BLaER1 treated with 17β-estradiol and CSF1 and Interleukin-3, amounts not matched to agents 10 nM and 100 nM (cell line): ENCODE measurements around the gene CGREF1.
"Not testable (repeated sequence)": the region's sequence is repeated elsewhere in the genome, so short reads cannot be mapped to it uniquely, and the experiment has no call there.

Experiments
- H3K27ac ChIP-seq, 11 experiments: shearing (Covaris generic); formaldehyde crosslinking; 2 replicates each; pipeline ENCODE4 v1.8.1; 2022
- H3K27me3 ChIP-seq, 11 experiments: shearing (Covaris generic); formaldehyde crosslinking; 2 replicates each; pipeline ENCODE4 v1.8.1; 2022
- H3K36me3 ChIP-seq, 11 experiments: shearing (Covaris generic); formaldehyde crosslinking; 2 replicates each; pipeline ENCODE4 v1.8.1; 2022
- H3K4me1 ChIP-seq, 10 experiments: shearing (Covaris generic); formaldehyde crosslinking; 2 replicates each; pipeline ENCODE4 v1.8.1; 2022
- H3K4me2 ChIP-seq, 11 experiments: shearing (Covaris generic); formaldehyde crosslinking; 2 replicates each; pipeline ENCODE4 v1.8.1; 2022
- H3K4me3 ChIP-seq, 10 experiments: shearing (Covaris generic); formaldehyde crosslinking; 2 replicates each; pipeline ENCODE4 v1.8.1; 2022
- H3K9ac ChIP-seq, 11 experiments: shearing (Covaris generic); formaldehyde crosslinking; 2 replicates each; pipeline ENCODE4 v1.8.1; 2022
- H3K9me3 ChIP-seq, 11 experiments: shearing (Covaris generic); formaldehyde crosslinking; replicated peaks in 1 of 11; 2 replicates each; pipeline ENCODE4 v1.8.1; 2022
- H4K20me1 ChIP-seq, 11 experiments: shearing (Covaris generic); formaldehyde crosslinking; 2 replicates each; pipeline ENCODE4 v1.8.1; 2022
- Cebpa-rat ChIP-seq, 11 experiments: shearing (Covaris generic); IDR thresholded peaks; 2 replicates each; pipeline ENCODE4 v1.8.1; 2022

The CGREF1 gene

DNA sequence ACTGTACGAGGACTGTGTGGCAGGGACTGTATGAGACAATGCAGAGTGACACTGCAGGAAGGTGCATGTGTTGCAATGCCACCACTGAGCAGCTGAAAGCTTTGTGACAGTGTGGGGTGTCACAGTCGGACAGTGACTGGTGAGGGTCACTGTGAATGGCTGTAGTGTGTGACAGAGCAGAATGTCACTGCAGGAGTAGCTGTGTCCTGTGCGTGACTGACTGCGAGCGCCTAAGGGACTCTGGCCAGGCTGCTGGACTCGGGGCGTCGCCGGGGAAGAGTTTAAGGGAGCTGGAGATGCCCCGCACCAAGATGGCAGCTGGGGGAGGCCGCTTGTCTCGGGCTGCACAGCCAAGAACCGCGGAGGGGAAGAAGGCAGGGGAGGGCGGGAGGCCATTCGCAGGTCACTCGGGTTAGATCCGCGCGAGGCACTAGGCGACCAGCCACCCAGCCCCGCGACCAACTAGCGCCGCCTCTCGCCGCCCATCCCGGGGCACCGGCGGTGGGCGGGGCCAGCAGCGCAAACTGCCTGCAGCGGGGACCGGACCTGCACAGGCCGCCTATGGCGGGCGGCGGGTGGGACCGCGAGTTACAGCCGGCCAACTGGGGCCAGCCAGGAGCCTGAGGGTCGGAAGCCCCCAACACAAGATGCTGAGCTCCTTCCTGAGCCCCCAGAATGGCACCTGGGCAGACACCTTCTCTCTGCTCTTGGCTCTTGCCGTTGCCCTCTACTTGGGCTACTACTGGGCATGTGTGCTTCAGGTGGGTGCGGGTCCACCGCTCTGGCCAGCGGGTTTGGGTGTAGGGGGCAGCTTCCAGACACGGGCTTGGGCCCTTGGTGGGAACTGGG lies 4.6 kb upstream of the CGREF1 start, which contains the start of gene ABHD1:
ABHD1 (plus strand) TSS at position 514 of the 849 bp plus-strand sequence; CDS start at position 648, 134 bp downstream.
- Histone ChIP-seq H3K4me2 (no peak within 1 kb of the TSS), H3K27me3 (peaks cover 47 to 64% (median 60%) of the 10 kb centered on the region in 11 experiments), H3K4me3 (no peak within 1 kb of the TSS)

DNA sequence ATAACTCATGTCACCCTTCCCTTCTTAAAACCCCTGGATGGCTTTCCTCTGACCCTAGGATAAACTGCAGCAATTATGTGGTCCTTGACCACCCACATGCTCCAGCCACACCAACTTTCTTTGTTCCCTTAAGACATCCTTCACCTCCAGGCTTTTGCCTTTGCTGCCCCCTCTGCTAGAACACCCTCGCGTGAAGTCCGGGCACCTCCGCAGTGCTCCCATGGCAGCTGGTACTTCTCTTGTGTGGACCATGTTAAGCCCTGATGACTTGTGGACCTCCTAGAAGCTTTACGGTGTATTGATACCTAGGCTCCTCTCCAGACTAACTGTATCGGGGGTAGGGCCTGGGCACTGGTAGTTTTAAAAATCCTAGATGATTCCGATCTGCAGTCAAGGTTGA lies 3.9 kb upstream of the CGREF1 start:
- peaks cover 54 to 71% (median 67%) of the 10 kb centered on the region in 11 experiments for H3K27me3 ChIP-seq
- H3K4me3 ChIP-seq = no peak overlapping the region
- 0 out of 22 replicates have a peak, but pooled peaks cover 0 to under 1% (median 0%) of the 10 kb centered on the region in 11 experiments for H4K20me1 ChIP-seq
- no peaks in the 10 kb centered on the region for H3K36me3 ChIP-seq
- H3K27ac ChIP-seq = no peak overlapping the region
- no peaks in the 10 kb centered on the region for H3K9me3 ChIP-seq
- TF ChIP-seq Cebpa-rat (IDR thresholded peaks at IDR 0.05) = no peak
- peaks cover 0 to 11% (median 2%) of the 10 kb centered on the region in 10 experiments; a peak in 5 of 20 replicates for H3K4me1 ChIP-seq
- no peak overlapping the region for H3K9ac ChIP-seq
- no peak overlapping the region for H3K4me2 ChIP-seq

More for the DNA sequence above, 4.6 kb upstream of the CGREF1 start, which contains the start of gene ABHD1:
- Histone ChIP-seq H4K20me1 (peaks cover 0 to 7% (median 0%) of the 10 kb centered on the region in 11 experiments; a peak in 2 of 22 replicates), H3K36me3 (peaks cover 0 to 5% (median 0%) of the 10 kb centered on the region in 11 experiments; a peak in 2 of 22 replicates), H3K9me3 (no peaks in the 10 kb centered on the region), H3K4me1 (peaks cover 0 to 8% (median under 1%) of the 10 kb centered on the region in 10 experiments; a peak in 5 of 20 replicates), H3K27ac (no peak within 1 kb of the TSS), H3K9ac (no peak within 1 kb of the TSS)
- TF ChIP-seq Cebpa-rat (IDR thresholded peaks at IDR 0.05) = no peak

DNA sequence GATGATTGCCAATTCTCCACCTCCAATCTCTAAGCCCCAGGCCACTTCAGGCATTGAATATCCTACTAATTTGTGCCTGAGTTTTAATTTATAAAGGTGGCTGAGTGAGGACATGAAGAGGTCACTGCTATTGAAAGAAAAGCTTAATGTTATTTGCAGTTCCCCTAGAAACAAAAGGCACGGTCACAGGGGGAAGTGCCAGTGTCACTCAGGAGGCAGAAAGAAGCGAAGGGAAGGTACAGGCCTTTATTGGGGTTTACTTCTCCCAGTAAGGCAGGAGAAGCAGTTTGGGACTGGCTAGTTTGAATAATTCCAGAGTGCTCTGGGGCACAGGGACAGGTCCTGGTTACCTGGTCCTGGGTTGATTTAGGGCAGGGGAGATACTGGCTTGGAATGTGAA lies 3.0 kb upstream of the CGREF1 start:
- Histone ChIP-seq H3K36me3 (no peaks in the 10 kb centered on the region), H3K4me3 (no peak overlapping the region), H4K20me1 (no peaks in the 10 kb centered on the region), H3K9ac (no peak overlapping the region), H3K4me1 (peaks cover 0 to 11% (median 2%) of the 10 kb centered on the region in 10 experiments; a peak in 5 of 20 replicates), H3K9me3 (no peaks in the 10 kb centered on the region), H3K27ac (no peak overlapping the region), H3K4me2 (no peak overlapping the region), H3K27me3 (peaks cover 60 to 80% (median 76%) of the 10 kb centered on the region in 11 experiments)
- TF ChIP-seq Cebpa-rat (IDR thresholded peaks at IDR 0.05) = no peak

DNA sequence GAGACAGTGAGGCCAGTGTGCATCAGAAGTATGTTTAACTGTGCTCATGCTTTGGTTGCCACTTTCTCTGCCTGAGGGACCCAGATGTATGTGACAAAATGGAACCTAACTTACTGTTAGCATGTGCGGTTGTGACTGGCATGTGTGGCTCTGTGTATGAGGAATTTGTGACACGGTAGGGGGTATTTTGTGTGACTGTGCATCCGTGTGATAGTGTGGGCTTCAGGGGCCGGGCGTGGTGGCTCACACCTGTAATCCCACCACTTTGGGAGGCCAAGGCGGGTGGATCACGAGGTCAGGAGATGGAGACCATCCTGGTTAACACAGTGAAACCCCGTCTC lies 372 bp upstream of the CGREF1 start:
- H3K9ac ChIP-seq = peak overlapping the region in 2 of 11 experiments; percentile 58 to 61; a peak in 5 of 22 replicates
- H4K20me1 ChIP-seq, H3K27ac ChIP-seq, H3K9me3 ChIP-seq, H3K36me3 ChIP-seq: not testable (repeated sequence)
- H3K27me3 ChIP-seq = peaks cover 57 to 75% (median 74%) of the 10 kb centered on the region in 11 experiments
- H3K4me2 ChIP-seq = peak overlapping the region; percentile 78 to 94 (median 85)
- peaks cover 0 to 11% (median 2%) of the 10 kb centered on the region in 10 experiments; a peak in 5 of 20 replicates for H3K4me1 ChIP-seq
- H3K4me3 ChIP-seq = peak overlapping the region in 9 of 10 experiments; percentile 50 to 72 (median 62); a peak in 19 of 20 replicates

DNA sequence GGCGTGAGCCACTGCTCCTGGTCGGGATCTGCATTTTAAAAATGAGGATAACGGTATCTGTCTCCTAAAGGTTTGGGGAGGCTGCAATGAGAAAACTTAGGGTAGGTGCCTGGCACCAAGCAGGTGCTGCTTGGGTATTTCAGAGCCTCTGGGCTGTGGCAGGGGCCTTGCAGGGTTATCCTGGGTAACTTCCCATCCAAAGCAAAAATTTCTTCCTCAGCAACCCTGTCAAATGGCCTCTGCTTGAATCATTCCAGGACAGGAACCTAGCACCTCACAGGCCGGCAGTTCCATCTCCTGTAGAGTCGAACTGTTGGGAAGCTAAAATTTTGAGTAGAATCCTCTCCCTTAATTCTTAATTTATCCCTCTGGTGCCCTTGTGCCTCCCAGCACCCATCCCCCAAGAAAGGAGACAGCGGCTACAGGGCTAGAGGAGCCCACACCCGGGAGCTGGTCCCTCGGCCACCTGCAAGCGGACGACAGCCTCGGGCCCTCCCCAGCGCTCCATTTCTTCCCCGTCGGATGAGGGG lies 868 bp downstream of the CGREF1 start:
- Histone ChIP-seq H3K27me3 (peaks cover 44 to 63% (median 62%) of the 10 kb centered on the region in 11 experiments), H3K4me3 (peak overlapping the region; percentile 50 to 72 (median 62)), H3K4me2 (peak overlapping the region; percentile 78 to 94 (median 85)), H3K9me3 (no peaks in the 10 kb centered on the region), H3K36me3 (no peaks in the 10 kb centered on the region), H3K4me1 (peaks cover 0 to 11% (median 2%) of the 10 kb centered on the region in 10 experiments; a peak in 5 of 20 replicates), H3K9ac (peak overlapping the region in 8 of 11 experiments; percentile 48 to 74 (median 63); a peak in 11 of 22 replicates), H4K20me1 (no peaks in the 10 kb centered on the region; a peak in 1 of 22 replicates), H3K27ac (no peak overlapping the region)
- TF ChIP-seq Cebpa-rat (IDR thresholded peaks at IDR 0.05) = no peak

DNA sequence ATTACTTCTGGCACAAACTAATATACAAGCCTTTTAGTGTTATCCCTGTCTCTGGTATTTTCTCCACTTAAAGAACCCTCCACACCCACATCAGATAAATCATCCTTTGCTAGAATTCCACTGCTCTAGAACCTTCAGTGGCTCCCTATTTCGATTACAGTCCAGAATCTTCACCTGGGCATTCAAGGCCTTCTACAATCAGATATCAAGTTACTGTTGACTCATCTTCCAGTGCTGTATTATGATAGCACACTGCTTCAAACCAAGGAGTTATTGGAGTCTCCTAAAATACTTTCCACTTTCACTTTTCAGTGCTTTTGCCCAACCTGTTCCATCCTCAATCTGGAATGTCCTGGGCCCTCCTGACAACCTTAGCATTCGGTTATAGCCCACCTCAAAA lies 3.4 kb downstream of the CGREF1 start:
- Histone ChIP-seq H3K27ac (no peak overlapping the region), H3K9me3 (no peaks in the 10 kb centered on the region), H3K27me3 (peaks cover 33 to 37% (median 36%) of the 10 kb centered on the region in 11 experiments), H3K36me3 (no peaks in the 10 kb centered on the region), H3K9ac (no peak overlapping the region), H4K20me1 (no peaks in the 10 kb centered on the region; a peak in 1 of 22 replicates), H3K4me2 (no peak overlapping the region), H3K4me1 (peaks cover 0 to 11% (median 2%) of the 10 kb centered on the region in 10 experiments; a peak in 5 of 20 replicates), H3K4me3 (no peak overlapping the region)
- TF ChIP-seq Cebpa-rat (IDR thresholded peaks at IDR 0.05) = no peak

DNA sequence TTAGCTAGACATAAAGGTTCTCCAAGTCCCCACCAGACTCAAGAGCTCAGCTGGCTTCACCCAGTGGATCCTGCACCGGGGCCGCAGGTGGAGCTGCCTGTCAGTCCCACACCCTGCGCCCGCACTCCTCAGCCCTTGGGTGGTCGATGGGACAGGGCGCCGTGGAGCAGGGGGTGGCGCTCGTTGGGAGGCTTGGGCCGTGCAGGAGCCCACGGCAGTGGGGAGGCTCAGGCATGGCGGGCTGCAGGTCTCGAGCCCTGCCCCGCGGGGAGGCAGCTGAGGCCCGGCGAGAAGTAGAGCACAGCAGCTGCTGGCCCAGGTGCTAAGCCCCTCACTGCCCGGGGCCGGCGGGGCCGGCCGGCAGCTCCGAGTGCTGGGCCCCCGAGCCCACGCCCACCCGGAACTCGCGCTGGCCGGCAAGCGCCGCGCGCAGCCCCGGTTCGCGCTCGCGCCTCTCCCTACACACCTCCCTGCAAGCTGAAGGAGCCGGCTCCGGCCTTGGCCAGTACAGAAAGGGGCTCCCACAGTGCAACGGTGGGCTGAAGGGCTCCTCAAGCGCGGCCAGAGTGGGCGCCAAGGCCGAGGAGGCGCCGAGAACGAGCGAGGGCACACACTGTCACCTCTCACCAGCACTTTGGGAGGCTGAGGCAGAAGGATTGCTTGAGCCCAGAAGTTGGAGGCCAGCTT lies 7.4 kb downstream of the CGREF1 start:
- H3K9me3 ChIP-seq, H3K4me3 ChIP-seq, H3K27ac ChIP-seq, H3K4me2 ChIP-seq, H4K20me1 ChIP-seq, H3K4me1 ChIP-seq, H3K9ac ChIP-seq, H3K27me3 ChIP-seq, H3K36me3 ChIP-seq: not testable (repeated sequence)

DNA sequence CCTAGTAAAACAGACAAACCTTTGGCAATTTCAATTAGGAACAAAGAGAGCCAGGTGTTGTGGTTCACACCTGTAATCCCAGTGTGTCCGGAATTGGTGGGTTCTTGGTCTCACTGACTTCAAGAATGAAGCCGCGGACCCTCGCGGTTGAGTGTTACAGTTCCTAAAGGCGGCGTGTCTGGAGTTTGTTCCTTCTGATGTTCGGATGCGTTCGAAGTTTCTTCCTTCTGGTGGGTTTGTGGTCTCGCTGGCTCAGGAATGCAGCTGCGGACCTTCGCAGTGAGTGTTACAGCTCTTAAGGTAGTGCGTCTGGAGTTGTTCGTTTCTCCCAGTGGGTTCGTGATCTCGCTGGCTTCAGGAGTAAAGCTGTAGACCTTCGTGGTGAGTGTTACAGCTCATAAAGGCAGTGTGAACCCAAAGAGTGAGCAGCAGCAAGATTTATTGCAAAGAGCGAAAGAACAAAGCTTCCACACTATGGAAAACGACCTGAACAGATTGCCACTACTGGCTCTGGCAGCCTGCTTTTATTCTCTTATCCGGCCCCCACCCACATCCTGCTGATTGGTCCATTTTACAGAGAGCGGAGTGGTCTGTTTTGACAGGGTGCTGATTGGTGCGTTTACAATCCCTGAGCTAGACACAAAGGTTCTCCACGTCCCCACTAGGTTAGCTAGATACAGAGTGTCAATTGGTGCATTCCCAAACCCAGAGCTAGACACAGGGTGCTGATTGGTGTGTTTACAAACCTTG lies 8.2 kb downstream of the CGREF1 start:
- H3K9ac ChIP-seq, H3K27ac ChIP-seq, H3K4me2 ChIP-seq, H3K9me3 ChIP-seq, H3K4me3 ChIP-seq, H3K36me3 ChIP-seq, H4K20me1 ChIP-seq, H3K27me3 ChIP-seq: not testable (repeated sequence)
- H3K4me1 ChIP-seq = peaks cover 6 to 11% (median 8%) of the 10 kb centered on the region in 10 experiments
